Activated CD8-positive, alpha-beta memory T cell treated with anti-CD3 and anti-CD28 coated beads for 1 hour (primary cell): ENCODE data around the gene FMN2.

ENCODE experiments used
- DNase-seq, 2 donors: peaks; one replicate each; pipeline ENCODE4 v3.0.0-alpha.2; 2020; ENCODE audit warnings: low read depth in 1 of 2; ENCODE audit errors: extremely low read depth in 1 of 2

FMN2 gene

GRCh38 chr1:240096974-240097373, 5.3 kb downstream of the FMN2 start:
- no peak for DNase-seq

- DNase-seq: no peak
Measured at GRCh38 chr1:240098534-240098933, 6.9 kb downstream of the FMN2 start.

GRCh38 chr1:240099329-240099728, 7.6 kb downstream of the FMN2 start:
- DNase-seq: no peak

- no peak for DNase-seq
Measured at GRCh38 chr1:240099748-240100147, 8.1 kb downstream of the FMN2 start.

- no peak for DNase-seq
Measured at GRCh38 chr1:240100371-240100934, 8.8 kb downstream of the FMN2 start.

- DNase-seq: no peak
Measured at GRCh38 chr1:240101306-240101705, 9.6 kb downstream of the FMN2 start.

- no peak for DNase-seq
Measured at GRCh38 chr1:240101737-240102136, 10.1 kb downstream of the FMN2 start.

GRCh38 chr1:240104672-240105071, 13.0 kb downstream of the FMN2 start:
- no peak for DNase-seq

GRCh38 chr1:240107058-240107684, 15.5 kb downstream of the FMN2 start:
- DNase-seq: no peak

- no peak for DNase-seq
Measured at GRCh38 chr1:240109130-240109529, 17.4 kb downstream of the FMN2 start.

GRCh38 chr1:240109920-240110636, 18.4 kb downstream of the FMN2 start:
- no peak for DNase-seq

GRCh38 chr1:240111558-240111957, 19.9 kb downstream of the FMN2 start:
- no peak for DNase-seq

GRCh38 chr1:240114222-240114621, 22.5 kb downstream of the FMN2 start:
- no peak for DNase-seq

GRCh38 chr1:240115831-240116230, 24.1 kb downstream of the FMN2 start:
- DNase-seq: no peak

GRCh38 chr1:240116831-240117769, 25.4 kb downstream of the FMN2 start:
- no peak for DNase-seq

- DNase-seq: no peak
Measured at GRCh38 chr1:240117930-240118329, 26.2 kb downstream of the FMN2 start.

- no peak for DNase-seq
Measured at GRCh38 chr1:240122639-240123613, 31.2 kb downstream of the FMN2 start.

GRCh38 chr1:240126821-240127220, 35.1 kb downstream of the FMN2 start:
- no peak for DNase-seq

GRCh38 chr1:240128366-240128765, 36.7 kb downstream of the FMN2 start:
- DNase-seq: no peak

GRCh38 chr1:240134113-240134512, 42.4 kb downstream of the FMN2 start:
- DNase-seq: no peak
